Activated B cell treated with CpG ODN at 0.5 μM for 24 hours (primary cell): Measurements from ENCODE around the gene STK24. TPM values are rescaled to one million over a fixed set of nuclear protein-coding genes. Genes with fewer than 3 reads are reported as not detected.

Experiments
- ATAC-seq: fragments of 200-7000 bp; cut with Tn5 transposase; one replicate; pipeline ENCODE4 v1.10.0; 2021; ENCODE audit warnings: low read depth, mild to moderate bottlenecking, moderate library complexity
- CTCF ChIA-PET: fragments of 350-600 bp; sonication (Branson Sonifier 250); formaldehyde crosslinking; loops from one replicate; lab custom pipeline; 2021; ENCODE audit warnings: antibody characterized with exemption; lab: Charles Lee
- POLR2A ChIA-PET: fragments of 350-600 bp; sonication (Branson Sonifier 250); formaldehyde crosslinking; loops from one replicate; lab custom pipeline; 2021; ENCODE audit warnings: antibody characterized with exemption; lab: Charles Lee
- DNase-seq: peaks from one replicate; pipeline ENCODE4 v3.0.0; 2022
- H3K27ac Mint-ChIP-seq: one replicate; pipeline ENCODE4 v1.8.0; 2020; ENCODE audit warnings: mixed read lengths
- H3K27me3 Mint-ChIP-seq: one replicate; pipeline ENCODE4 v1.8.0; 2021; ENCODE audit warnings: mixed read lengths
- H3K36me3 Mint-ChIP-seq: one replicate; pipeline ENCODE4 v1.8.0; 2021; ENCODE audit warnings: low read depth, mixed read lengths
- H3K4me1 Mint-ChIP-seq: one replicate; pipeline ENCODE4 v1.8.0; 2021; ENCODE audit warnings: mixed read lengths
- H3K4me3 Mint-ChIP-seq: one replicate; pipeline ENCODE4 v1.8.0; 2020; ENCODE audit warnings: mild to moderate bottlenecking, mixed read lengths
- H3K9me3 Mint-ChIP-seq: one replicate; pipeline ENCODE4 v1.8.0; 2020; ENCODE audit warnings: mixed read lengths
- intact Hi-C: fragments of 100-400 bp; cut with micrococcal nuclease; formaldehyde crosslinking; loops from one replicate; pipeline ENCODE4 v1.15.1; 2024
- total RNA-seq: library from RNA; stranded (reverse); gene quantifications from 2 replicates; pipeline ENCODE4 v1.2.3, GENCODE V29; 2022
- TF ChIP-seq, protein P1 (sequence below): fragments of 200-600 bp; IDR thresholded peaks from one replicate; pipeline ENCODE4 v1.8.0; 2022; ENCODE audit warnings: antibody characterized with exemption, mild to moderate bottlenecking

The STK24 gene
- total RNA-seq, 1 donor from 2014 or later = 84.8 TPM

DNA sequence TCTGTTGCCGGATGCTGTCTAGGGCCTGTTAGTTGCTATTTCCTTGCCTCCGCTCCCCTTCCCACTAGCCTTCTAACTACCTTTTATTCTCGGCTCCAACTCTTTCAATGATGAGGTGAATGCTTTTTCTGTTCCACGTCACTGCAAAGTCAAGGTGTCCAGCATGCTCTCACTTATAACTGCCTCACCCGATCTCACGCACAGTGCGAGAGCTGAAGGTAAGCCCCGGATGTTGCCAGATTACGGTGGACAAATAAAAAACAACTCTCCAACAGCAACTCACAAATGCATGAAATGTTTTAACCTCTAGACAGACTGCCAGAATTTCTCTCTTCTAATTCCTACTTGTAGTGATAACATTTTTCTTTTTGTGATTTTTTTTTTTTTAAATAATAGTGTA is 169.9 kb downstream of the STK24 start:
- H3K27ac Mint-ChIP-seq = no peak overlapping the region
- H3K9me3 Mint-ChIP-seq = no peaks in the 10 kb centered on the region
- H3K4me3 Mint-ChIP-seq = no peak overlapping the region

DNA sequence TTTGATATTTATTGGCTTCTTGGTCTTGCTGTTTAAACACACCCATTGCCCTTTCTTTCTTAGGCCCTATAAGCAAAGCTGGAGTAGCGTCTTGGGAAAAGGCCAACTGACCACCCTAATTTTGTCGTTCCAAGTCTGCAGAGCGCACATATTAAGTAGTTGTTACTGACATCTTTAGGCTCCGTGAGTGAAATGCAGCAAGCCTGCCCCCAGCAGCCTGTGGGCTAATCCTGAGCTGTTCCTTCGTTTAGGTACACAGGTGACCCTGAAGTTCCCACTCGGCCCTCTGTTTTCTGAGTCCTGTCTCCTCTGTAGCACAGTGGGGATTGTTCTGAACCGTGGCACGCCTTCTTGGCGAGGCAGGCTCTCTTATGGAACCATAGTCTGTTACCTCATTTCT is 170.5 kb downstream of the STK24 start:
- intact Hi-C loops = no loop called here
- Mint-ChIP-seq H3K9me3 (no peaks in the 10 kb centered on the region), H3K4me3 (no peak overlapping the region), H3K4me1 (no peaks in the 10 kb centered on the region), H3K36me3 (no peaks in the 10 kb centered on the region), H3K27me3 (peaks cover 5% of the 10 kb centered on the region), H3K27ac (no peak overlapping the region)
- CTCF ChIA-PET = interaction anchor here (2.1 kb wide), 1 partner anchor 247 kb away, joined by 9 read pairs; no protein-coding TSS in a partner anchor
- ATAC-seq (no peak), DNase-seq (no peak)
- TF ChIP-seq, protein P1, sequence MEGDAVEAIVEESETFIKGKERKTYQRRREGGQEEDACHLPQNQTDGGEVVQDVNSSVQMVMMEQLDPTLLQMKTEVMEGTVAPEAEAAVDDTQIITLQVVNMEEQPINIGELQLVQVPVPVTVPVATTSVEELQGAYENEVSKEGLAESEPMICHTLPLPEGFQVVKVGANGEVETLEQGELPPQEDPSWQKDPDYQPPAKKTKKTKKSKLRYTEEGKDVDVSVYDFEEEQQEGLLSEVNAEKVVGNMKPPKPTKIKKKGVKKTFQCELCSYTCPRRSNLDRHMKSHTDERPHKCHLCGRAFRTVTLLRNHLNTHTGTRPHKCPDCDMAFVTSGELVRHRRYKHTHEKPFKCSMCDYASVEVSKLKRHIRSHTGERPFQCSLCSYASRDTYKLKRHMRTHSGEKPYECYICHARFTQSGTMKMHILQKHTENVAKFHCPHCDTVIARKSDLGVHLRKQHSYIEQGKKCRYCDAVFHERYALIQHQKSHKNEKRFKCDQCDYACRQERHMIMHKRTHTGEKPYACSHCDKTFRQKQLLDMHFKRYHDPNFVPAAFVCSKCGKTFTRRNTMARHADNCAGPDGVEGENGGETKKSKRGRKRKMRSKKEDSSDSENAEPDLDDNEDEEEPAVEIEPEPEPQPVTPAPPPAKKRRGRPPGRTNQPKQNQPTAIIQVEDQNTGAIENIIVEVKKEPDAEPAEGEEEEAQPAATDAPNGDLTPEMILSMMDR = no peak
- POLR2A ChIA-PET = no interaction called here

More for the DNA sequence above, 169.9 kb downstream of the STK24 start:
- DNase-seq (no peak), ATAC-seq (no peak)
- CTCF ChIA-PET = interaction anchor here (2.1 kb wide), 1 partner anchor 247 kb away, joined by 9 read pairs; no protein-coding TSS in a partner anchor
- Mint-ChIP-seq H3K36me3 (no peaks in the 10 kb centered on the region), H3K4me1 (peaks cover 4% of the 10 kb centered on the region), H3K27me3 (peaks cover 6% of the 10 kb centered on the region)
- intact Hi-C loops = no loop called here
- POLR2A ChIA-PET = no interaction called here
- TF ChIP-seq, protein P1 = no peak

DNA sequence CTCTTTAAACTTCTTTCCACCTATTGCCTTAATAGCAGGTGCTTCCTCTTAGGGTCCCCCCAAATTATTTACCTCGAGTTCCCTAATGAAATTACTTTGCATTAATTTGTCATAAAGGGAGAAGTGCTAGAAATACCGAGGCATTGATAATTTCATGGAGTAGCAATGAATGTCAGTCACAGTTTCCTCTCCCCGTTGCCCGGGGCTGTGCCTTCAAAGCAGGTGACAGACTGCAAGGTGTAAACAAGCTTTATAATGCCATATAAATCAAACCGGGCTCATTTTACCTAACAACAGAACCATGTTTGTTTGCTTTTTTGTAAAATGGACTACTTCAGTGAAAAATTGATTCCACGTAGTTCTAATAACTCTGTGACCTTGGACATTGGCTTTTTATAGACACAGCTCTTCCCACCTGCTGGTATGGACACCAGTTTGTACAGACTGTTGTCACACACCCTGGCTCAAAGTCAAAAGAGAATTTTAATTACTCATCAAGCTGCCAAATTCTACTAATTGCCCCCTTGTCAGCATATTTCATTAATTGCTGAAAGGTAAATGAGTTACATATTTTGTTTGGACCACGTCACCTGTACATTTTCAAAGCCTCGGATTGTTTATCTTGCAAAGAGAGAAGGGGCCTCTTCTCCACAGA is 171.1 kb downstream of the STK24 start:
- no peaks in the 10 kb centered on the region for H3K9me3 Mint-ChIP-seq
- intact Hi-C loops = no loop called here
- POLR2A ChIA-PET = no interaction called here
- CTCF ChIA-PET = interaction anchor here (2.1 kb wide), 1 partner anchor 248 kb away, joined by 9 read pairs; no protein-coding TSS in a partner anchor
- peaks cover 5% of the 10 kb centered on the region for H3K27me3 Mint-ChIP-seq
- DNase-seq (no peak), ATAC-seq (no peak)
- no peaks in the 10 kb centered on the region for H3K36me3 Mint-ChIP-seq
- no peak overlapping the region for H3K4me3 Mint-ChIP-seq
- H3K4me1 Mint-ChIP-seq = no peaks in the 10 kb centered on the region
- TF ChIP-seq, protein P1 = no peak
- no peak overlapping the region for H3K27ac Mint-ChIP-seq

GRCh38 chr13:98405107-98405571 is 171.8 kb downstream of the STK24 start:
- Mint-ChIP-seq H3K27ac (no peak overlapping the region), H3K27me3 (peaks cover 5% of the 10 kb centered on the region), H3K4me3 (no peak overlapping the region), H3K9me3 (no peaks in the 10 kb centered on the region), H3K36me3 (no peaks in the 10 kb centered on the region), H3K4me1 (no peaks in the 10 kb centered on the region)
- CTCF ChIA-PET = interaction anchor here (2.1 kb wide), 1 partner anchor 248 kb away, joined by 9 read pairs; no protein-coding TSS in a partner anchor
- DNase-seq (no peak), ATAC-seq (no peak)
- POLR2A ChIA-PET = no interaction called here
- TF ChIP-seq, protein P1 = no peak
- intact Hi-C loops = no loop called here

DNA sequence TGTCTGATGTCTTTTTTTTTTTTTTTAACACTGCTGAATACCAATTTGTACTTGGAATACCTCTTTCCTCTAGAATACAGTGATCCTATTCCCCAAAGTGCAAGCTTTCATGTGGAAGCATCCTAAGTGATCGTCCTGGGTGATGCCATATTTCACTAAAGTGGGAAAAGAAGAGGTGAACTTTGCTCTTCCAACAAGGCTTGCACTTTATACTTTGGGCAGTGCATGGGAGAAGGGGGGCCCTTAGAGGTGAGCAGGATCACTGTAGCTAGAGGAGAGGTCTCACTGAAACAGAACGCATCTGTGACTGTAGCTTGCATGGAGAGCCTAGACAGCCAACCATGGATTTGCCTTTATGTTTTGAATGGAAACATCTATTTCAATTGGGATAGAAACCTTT is 173.8 kb downstream of the STK24 start:
- no peak overlapping the region for H3K4me3 Mint-ChIP-seq
- H3K36me3 Mint-ChIP-seq = no peaks in the 10 kb centered on the region
- H3K27ac Mint-ChIP-seq = no peak overlapping the region
- DNase-seq (no peak), ATAC-seq (no peak)
- CTCF ChIA-PET = no interaction called here
- intact Hi-C loops = no loop called here
- H3K9me3 Mint-ChIP-seq = no peaks in the 10 kb centered on the region
- H3K4me1 Mint-ChIP-seq = no peaks in the 10 kb centered on the region
- TF ChIP-seq, protein P1 = no peak
- H3K27me3 Mint-ChIP-seq = peaks cover 6% of the 10 kb centered on the region
- POLR2A ChIA-PET = no interaction called here
